ENCODE measurements around the gene INSC. TPM values are rescaled to one million over a fixed set of nuclear protein-coding genes. Genes with fewer than 3 reads are reported as not detected.

INSC gene
- total and polyA plus RNA-seq, 2 of the 8 experiments (the other 6 are each of a cell fraction or from before 2014, with no cell fraction given), result 0.58 to 0.59 TPM

- no peak for TF ChIP-seq POLR2AphosphoS5 (IDR thresholded peaks at IDR 0.05; ENCODE audit: low read depth, low read length)
- TF ChIP-seq BCL11A (IDR thresholded peaks at IDR 0.05; ENCODE audit: low read depth in 2 of 2, low read length in 2 of 2), result no peak
- TF ChIP-seq TBP (IDR thresholded peaks at IDR 0.05; ENCODE audit: low read depth, low read length), result no peak
These were observed 17.3 kb upstream of the INSC start (continued) for GRCh38 chr11:15097411-15097810.
